Peyer's patch (tissue), 4 donors: Measurements from ENCODE around the gene ZSWIM1.

Experiments
- POLR2A ChIP-seq, 2 donors: fragments of 450-650 bp; IDR thresholded peaks; one replicate each; pipeline ENCODE4 v1.5.1; 2017; ENCODE audit warnings: antibody characterized with exemption in 2 of 2, mild to moderate bottlenecking in 2 of 2, moderate library complexity in 2 of 2
- TF ChIP-seq, protein P1 (sequence below), 6 experiments: fragments of 450-650 bp in 4 of 6; fragments of 200-600 bp in 2 of 6; sonication (generic) in 1 of 6; IDR thresholded peaks; one replicate each; pipeline ENCODE4 v1.5.1; 2017 to 2019; ENCODE audit warnings: antibody characterized with exemption in 6 of 6, mild to moderate bottlenecking in 3 of 6, moderate library complexity in 1 of 6

DNA sequence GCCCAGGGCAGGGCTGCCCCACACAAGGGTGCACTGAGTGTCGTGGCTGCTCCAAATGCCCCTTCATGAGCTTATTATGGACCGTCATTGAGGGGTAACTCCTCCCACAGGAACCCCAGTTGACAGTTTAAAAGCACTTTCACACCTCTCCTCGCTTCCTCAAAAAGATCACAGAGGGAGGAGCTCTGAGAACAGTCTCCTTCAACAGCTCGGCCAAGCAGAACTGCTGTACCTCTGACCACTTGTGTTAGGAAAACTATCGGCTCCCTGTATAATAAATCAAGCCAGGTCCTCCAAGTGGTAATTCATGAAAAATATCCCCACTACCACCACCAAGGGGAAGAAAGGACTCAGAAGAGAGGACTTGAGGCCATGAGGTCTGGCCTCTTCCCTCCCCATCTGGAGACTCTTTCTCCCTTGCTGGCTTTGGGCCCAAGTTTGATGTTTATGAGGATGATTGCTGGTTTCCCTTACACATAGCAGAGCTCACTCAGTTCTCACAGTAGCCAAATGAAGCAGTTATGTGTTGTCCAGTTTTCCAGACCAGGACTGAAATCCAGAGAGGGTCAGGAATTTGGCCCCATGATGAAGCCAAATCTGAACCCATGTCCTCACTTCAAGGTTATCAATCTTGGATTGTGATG lies 38.7 kb upstream of the ZSWIM1 start:
- TF ChIP-seq, protein P1, sequence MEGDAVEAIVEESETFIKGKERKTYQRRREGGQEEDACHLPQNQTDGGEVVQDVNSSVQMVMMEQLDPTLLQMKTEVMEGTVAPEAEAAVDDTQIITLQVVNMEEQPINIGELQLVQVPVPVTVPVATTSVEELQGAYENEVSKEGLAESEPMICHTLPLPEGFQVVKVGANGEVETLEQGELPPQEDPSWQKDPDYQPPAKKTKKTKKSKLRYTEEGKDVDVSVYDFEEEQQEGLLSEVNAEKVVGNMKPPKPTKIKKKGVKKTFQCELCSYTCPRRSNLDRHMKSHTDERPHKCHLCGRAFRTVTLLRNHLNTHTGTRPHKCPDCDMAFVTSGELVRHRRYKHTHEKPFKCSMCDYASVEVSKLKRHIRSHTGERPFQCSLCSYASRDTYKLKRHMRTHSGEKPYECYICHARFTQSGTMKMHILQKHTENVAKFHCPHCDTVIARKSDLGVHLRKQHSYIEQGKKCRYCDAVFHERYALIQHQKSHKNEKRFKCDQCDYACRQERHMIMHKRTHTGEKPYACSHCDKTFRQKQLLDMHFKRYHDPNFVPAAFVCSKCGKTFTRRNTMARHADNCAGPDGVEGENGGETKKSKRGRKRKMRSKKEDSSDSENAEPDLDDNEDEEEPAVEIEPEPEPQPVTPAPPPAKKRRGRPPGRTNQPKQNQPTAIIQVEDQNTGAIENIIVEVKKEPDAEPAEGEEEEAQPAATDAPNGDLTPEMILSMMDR (IDR thresholded peaks at IDR 0.05) = no peak
- no peak for TF ChIP-seq POLR2A (IDR thresholded peaks at IDR 0.05)
